NCI-H2171 treated with DMSO at 0.1 percent for 48 hours (cell line): ENCODE data around the gene SDK2.
"Not testable (repeated sequence)": the region's sequence is repeated elsewhere in the genome, so short reads cannot be mapped to it uniquely, and the experiment has no call there.

Experiments
- DNase-seq: peaks from one replicate; lab custom pipeline; 2025; lab: John Stamatoyannopoulos, UW

Gene SDK2

GRCh38 chr17:73480740-73481139 lies 163.5 kb downstream of the SDK2 start:
- no peak for DNase-seq

- DNase-seq = no peak
Measured at GRCh38 chr17:73478768-73479424, 165.3 kb downstream of the SDK2 start.

GRCh38 chr17:73478334-73478733 lies 165.9 kb downstream of the SDK2 start:
- no peak for DNase-seq

- DNase-seq = no peak
Measured at GRCh38 chr17:73476890-73477350, 167.3 kb downstream of the SDK2 start.

- no peak for DNase-seq
Measured at GRCh38 chr17:73474370-73474988, 169.8 kb downstream of the SDK2 start.

GRCh38 chr17:73472715-73473114 lies 171.5 kb downstream of the SDK2 start:
- DNase-seq = not testable (repeated sequence)

GRCh38 chr17:73471924-73472323 lies 172.3 kb downstream of the SDK2 start:
- no peak for DNase-seq

GRCh38 chr17:73470316-73470826 lies 173.9 kb downstream of the SDK2 start:
- no peak for DNase-seq

- no peak for DNase-seq
Measured at GRCh38 chr17:73469311-73469710, 174.9 kb downstream of the SDK2 start.

GRCh38 chr17:73468221-73468620 lies 176.0 kb downstream of the SDK2 start:
- no peak for DNase-seq

GRCh38 chr17:73467651-73468050 lies 176.6 kb downstream of the SDK2 start:
- DNase-seq = no peak

GRCh38 chr17:73466704-73467433 lies 177.4 kb downstream of the SDK2 start:
- no peak for DNase-seq

- peak; percentile 85 for DNase-seq
Measured at GRCh38 chr17:73465953-73466230, 178.4 kb downstream of the SDK2 start.

GRCh38 chr17:73465130-73465952 lies 178.9 kb downstream of the SDK2 start:
- DNase-seq = no peak

- no peak for DNase-seq
Measured at GRCh38 chr17:73464447-73464846, 179.8 kb downstream of the SDK2 start.

- DNase-seq = no peak
Measured at GRCh38 chr17:73463821-73464220, 180.4 kb downstream of the SDK2 start.

GRCh38 chr17:73462823-73463222 lies 181.4 kb downstream of the SDK2 start:
- peak; percentile 81 for DNase-seq

- DNase-seq = no peak
Measured at GRCh38 chr17:73459980-73460379, 184.3 kb downstream of the SDK2 start.

- DNase-seq = no peak
Measured at GRCh38 chr17:73455767-73456166, 188.5 kb downstream of the SDK2 start.

- DNase-seq = no peak
Measured at GRCh38 chr17:73455050-73455687, 189.1 kb downstream of the SDK2 start.

GRCh38 chr17:73453494-73453893 lies 190.8 kb downstream of the SDK2 start:
- not testable (repeated sequence) for DNase-seq

- DNase-seq = no peak
Measured at GRCh38 chr17:73453090-73453489, 191.2 kb downstream of the SDK2 start.
